GM21381 (cell line): Measurements from ENCODE around the gene FAM13B.

Source experiments
- ATAC-seq: cut with Tn5 transposase; IDR thresholded peaks from one replicate; pipeline ENCODE4 v1.9.1; 2021; ENCODE audit warnings: mild to moderate bottlenecking, moderate library complexity; ENCODE audit not compliant: unreplicated experiment

The FAM13B gene

GRCh38 chr5:137901011-137901817 lies 131.7 kb downstream of the FAM13B start:
- ATAC-seq, result no peak

GRCh38 chr5:137899493-137899892 lies 133.4 kb downstream of the FAM13B start:
- ATAC-seq, result no peak

- no peak for ATAC-seq
Observed at GRCh38 chr5:137896560-137896959, 136.3 kb downstream of the FAM13B start.

GRCh38 chr5:137894586-137894985 lies 138.3 kb downstream of the FAM13B start:
- no peak for ATAC-seq

- ATAC-seq, result no peak
Observed at GRCh38 chr5:137891849-137892248, 141.0 kb downstream of the FAM13B start.

GRCh38 chr5:137890845-137891244 lies 142.0 kb downstream of the FAM13B start:
- ATAC-seq, result no peak

- peak; percentile 97 for ATAC-seq
Observed at GRCh38 chr5:137888863-137889759, 143.8 kb downstream of the FAM13B start, which contains the start of gene PKD2L2. Gene PKD2L2 (plus strand): TSS chr5:137889457. CDS start chr5:137889492, 35 bp downstream.

GRCh38 chr5:137888466-137888862 lies 144.4 kb downstream of the FAM13B start:
- peak; percentile 1 for ATAC-seq
